Astrocyte (in vitro differentiated cells and primary cell): Measurements from ENCODE around the gene ARHGEF17. TPM values are rescaled to one million over a fixed set of nuclear protein-coding genes. Genes with fewer than 3 reads are reported as not detected.

Experiments
- DNase-seq: peaks from one replicate; pipeline ENCODE4 v3.0.0-alpha.2; 2010; ENCODE audit warnings: low read depth
- FAIRE-seq: peaks from 2 replicates; lab custom pipeline; 2011; peaks lifted over from hg19 to GRCh38; lab: Jason Lieb, UNC
- H2AFZ ChIP-seq: 2 replicates; pipeline ENCODE4 v1.6.0; 2012; ENCODE audit warnings: low read depth, low read length, inconsistent platforms
- H3K27ac ChIP-seq: 2 replicates; pipeline ENCODE4 v1.5.1; 2011; ENCODE audit warnings: low read depth, low read length, inconsistent platforms
- H3K27me3 ChIP-seq: 2 replicates; pipeline ENCODE4 v1.6.0; 2011; ENCODE audit warnings: low read length, inconsistent platforms; ENCODE audit not compliant: insufficient read depth
- H3K36me3 ChIP-seq: 2 replicates; pipeline ENCODE4 v1.5.1; 2011; ENCODE audit warnings: low read length, inconsistent platforms; ENCODE audit not compliant: insufficient read depth
- H3K4me1 ChIP-seq: 2 replicates; pipeline ENCODE4 v1.5.1; 2011; ENCODE audit warnings: low read length, inconsistent platforms; ENCODE audit not compliant: insufficient read depth
- H3K4me2 ChIP-seq: 2 replicates; pipeline ENCODE4 v1.6.0; 2012; ENCODE audit warnings: low read length, inconsistent platforms
- H3K4me3 ChIP-seq: 2 replicates; pipeline ENCODE4 v1.5.1; 2011; ENCODE audit warnings: low read depth, mild to moderate bottlenecking, low read length, inconsistent platforms; ENCODE audit not compliant: insufficient read depth
- H3K79me2 ChIP-seq: 2 replicates; pipeline ENCODE4 v1.6.0; 2012; ENCODE audit warnings: mild to moderate bottlenecking, low read length, inconsistent platforms; ENCODE audit not compliant: insufficient read depth
- H3K9ac ChIP-seq: 2 replicates; pipeline ENCODE4 v1.6.0; 2012; ENCODE audit warnings: mild to moderate bottlenecking, low read length, inconsistent platforms
- H3K9me3 ChIP-seq: 2 replicates; pipeline ENCODE4 v1.5.1; 2012; ENCODE audit warnings: low read depth, mild to moderate bottlenecking, low read length, inconsistent platforms; ENCODE audit not compliant: insufficient read depth
- H4K20me1 ChIP-seq: 2 replicates; pipeline ENCODE4 v1.6.0; 2012; ENCODE audit warnings: low read length, inconsistent platforms; ENCODE audit not compliant: insufficient read depth
- H3K27ac Mint-ChIP-seq: one replicate; pipeline ENCODE4 v1.8.0; 2021; ENCODE audit warnings: mild to moderate bottlenecking, mixed read lengths; ENCODE audit not compliant: unreplicated experiment
- H3K27me3 Mint-ChIP-seq: one replicate; pipeline ENCODE4 v1.8.0; 2021; ENCODE audit warnings: low read depth, mixed read lengths; ENCODE audit not compliant: unreplicated experiment
- H3K36me3 Mint-ChIP-seq: one replicate; pipeline ENCODE4 v1.8.0; 2021; ENCODE audit warnings: low read depth, mixed read lengths; ENCODE audit not compliant: unreplicated experiment
- H3K4me1 Mint-ChIP-seq: one replicate; pipeline ENCODE4 v1.8.0; 2021; ENCODE audit warnings: low read depth, mixed read lengths; ENCODE audit not compliant: unreplicated experiment
- H3K4me3 Mint-ChIP-seq: one replicate; pipeline ENCODE4 v1.8.0; 2021; ENCODE audit warnings: mild to moderate bottlenecking, moderate library complexity, mixed read lengths; ENCODE audit not compliant: unreplicated experiment
- H3K9me3 Mint-ChIP-seq: one replicate; pipeline ENCODE4 v1.8.0; 2021; ENCODE audit warnings: mild to moderate bottlenecking, mixed read lengths; ENCODE audit not compliant: unreplicated experiment
- EZH2 ChIP-seq: IDR thresholded peaks from 2 replicates; pipeline ENCODE4 v1.6.1; 2012; ENCODE audit warnings: mild to moderate bottlenecking, low read length, inconsistent platforms; ENCODE audit not compliant: insufficient read depth
- total RNA-seq: library from RNA; stranded (reverse); gene quantifications from 2 replicates; pipeline ENCODE4 v1.2.1, GENCODE V29; 2021
- TF ChIP-seq, protein P1 (sequence below): IDR thresholded peaks from 2 replicates; pipeline ENCODE4 v1.5.1; 2011; ENCODE audit warnings: low read depth, mild to moderate bottlenecking, inconsistent platforms, low read length, moderate library complexity; ENCODE audit not compliant: insufficient read depth

The ARHGEF17 gene
- total RNA-seq, 1 donor from 2014 or later: 66.4 TPM

DNA sequence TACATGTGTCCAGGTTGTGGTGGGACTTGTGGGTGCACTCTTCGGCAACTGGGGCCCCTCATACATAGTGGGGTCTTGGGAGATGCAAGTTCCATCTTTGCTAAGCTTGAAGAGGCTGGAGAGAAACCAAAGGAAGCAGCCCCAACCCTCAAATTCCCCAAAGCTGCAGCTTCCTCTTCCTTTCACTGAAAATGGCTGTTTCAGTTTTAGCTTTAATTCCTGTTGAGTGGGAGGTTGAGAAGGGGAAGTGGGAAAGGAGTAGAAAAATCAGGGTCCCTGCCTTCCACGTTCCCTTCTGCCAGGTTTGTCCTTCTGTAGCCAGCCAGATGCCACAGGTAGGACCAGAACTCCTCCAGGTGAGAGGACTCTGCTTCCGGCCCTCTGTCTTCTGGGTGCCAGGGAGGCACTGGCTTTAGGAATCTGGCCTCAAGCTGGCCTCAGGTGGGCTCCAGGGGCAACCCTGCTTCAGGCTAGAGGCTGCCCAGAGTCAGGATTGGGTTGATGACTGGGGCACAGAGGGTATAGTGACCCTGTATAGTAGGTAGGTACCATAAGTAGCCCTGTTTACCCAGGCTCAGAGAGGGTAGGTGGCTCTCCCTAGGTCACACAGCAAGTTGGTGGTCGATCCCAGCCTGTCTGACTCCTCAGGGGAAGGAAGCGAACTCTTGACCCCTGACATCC lies 19.7 kb upstream of the ARHGEF17 start:
- H3K9ac ChIP-seq: peak overlapping the region; percentile 77

GRCh38 chr11:73288873-73289707 lies 19.0 kb upstream of the ARHGEF17 start:
- peak overlapping the region; percentile 67 for H3K27ac ChIP-seq
- Mint-ChIP-seq H3K4me1 (peaks cover 6% of the 10 kb centered on the region), H3K36me3 (peaks cover 4% of the 10 kb centered on the region), H3K27ac (peak overlapping the region; percentile 35), H3K27me3 (peaks cover 37% of the 10 kb centered on the region), H3K4me3 (no peak overlapping the region), H3K9me3 (no peaks in the 10 kb centered on the region)
- H3K4me2 ChIP-seq: peak overlapping the region; percentile 76
- DNase-seq (peak; percentile 75), FAIRE-seq (no peak)
- H2AFZ ChIP-seq: peak overlapping the region; percentile 79
- peaks cover 17% of the 10 kb centered on the region for H3K4me1 ChIP-seq
- TF ChIP-seq, protein P1, sequence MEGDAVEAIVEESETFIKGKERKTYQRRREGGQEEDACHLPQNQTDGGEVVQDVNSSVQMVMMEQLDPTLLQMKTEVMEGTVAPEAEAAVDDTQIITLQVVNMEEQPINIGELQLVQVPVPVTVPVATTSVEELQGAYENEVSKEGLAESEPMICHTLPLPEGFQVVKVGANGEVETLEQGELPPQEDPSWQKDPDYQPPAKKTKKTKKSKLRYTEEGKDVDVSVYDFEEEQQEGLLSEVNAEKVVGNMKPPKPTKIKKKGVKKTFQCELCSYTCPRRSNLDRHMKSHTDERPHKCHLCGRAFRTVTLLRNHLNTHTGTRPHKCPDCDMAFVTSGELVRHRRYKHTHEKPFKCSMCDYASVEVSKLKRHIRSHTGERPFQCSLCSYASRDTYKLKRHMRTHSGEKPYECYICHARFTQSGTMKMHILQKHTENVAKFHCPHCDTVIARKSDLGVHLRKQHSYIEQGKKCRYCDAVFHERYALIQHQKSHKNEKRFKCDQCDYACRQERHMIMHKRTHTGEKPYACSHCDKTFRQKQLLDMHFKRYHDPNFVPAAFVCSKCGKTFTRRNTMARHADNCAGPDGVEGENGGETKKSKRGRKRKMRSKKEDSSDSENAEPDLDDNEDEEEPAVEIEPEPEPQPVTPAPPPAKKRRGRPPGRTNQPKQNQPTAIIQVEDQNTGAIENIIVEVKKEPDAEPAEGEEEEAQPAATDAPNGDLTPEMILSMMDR: peak; percentile 90
- TF ChIP-seq EZH2: no peak
- peak overlapping the region; percentile 16 for H3K4me3 ChIP-seq
- H3K27me3 ChIP-seq: no peaks in the 10 kb centered on the region
- no peaks in the 10 kb centered on the region for H3K9me3 ChIP-seq
- peak overlapping the region; percentile 77 for H3K9ac ChIP-seq
- no peaks in the 10 kb centered on the region for H4K20me1 ChIP-seq
- no peaks in the 10 kb centered on the region for H3K79me2 ChIP-seq
- H3K36me3 ChIP-seq: no peaks in the 10 kb centered on the region

More for the DNA sequence above, 19.7 kb upstream of the ARHGEF17 start:
- TF ChIP-seq EZH2: no peak
- TF ChIP-seq, protein P1: no peak
- Mint-ChIP-seq H3K27me3 (peaks cover 42% of the 10 kb centered on the region), H3K9me3 (no peaks in the 10 kb centered on the region), H3K27ac (peak overlapping the region; percentile 35), H3K36me3 (peaks cover 4% of the 10 kb centered on the region), H3K4me3 (no peak overlapping the region), H3K4me1 (peaks cover 6% of the 10 kb centered on the region)
- Histone ChIP-seq H3K4me2 (peak overlapping the region; percentile 76), H2AFZ (peak overlapping the region; percentile 79), H3K36me3 (no peaks in the 10 kb centered on the region), H3K27me3 (no peaks in the 10 kb centered on the region), H3K27ac (peak overlapping the region; percentile 67), H3K79me2 (no peaks in the 10 kb centered on the region), H3K4me1 (peaks cover 17% of the 10 kb centered on the region), H3K4me3 (no peak overlapping the region), H3K9me3 (no peaks in the 10 kb centered on the region), H4K20me1 (no peaks in the 10 kb centered on the region)
- FAIRE-seq (no peak), DNase-seq (no peak)
